ENCODE results near the gene CDKN2B-AS1. TPM values are rescaled to one million over a fixed set of nuclear protein-coding genes. Genes with fewer than 3 reads are reported as not detected.
A peak's percentile ranks its signal among the peaks of the same experiment; 100 is the strongest.

The CDKN2B-AS1 gene
- total RNA-seq, 1 donor from 2014 or later, result 3.5 TPM

- Mint-ChIP-seq H3K4me1 (ENCODE audit: low read depth) (peaks cover 29% of the 10 kb centered on the region), H3K27ac (ENCODE audit: unreplicated experiment) (no peak overlapping the region), H3K4me3 (ENCODE audit: unreplicated experiment) (no peak overlapping the region), H3K27me3 (ENCODE audit: low read depth) (peaks cover 22% of the 10 kb centered on the region), H3K36me3 (ENCODE audit: low read depth) (peaks cover 12% of the 10 kb centered on the region), H3K9me3 (ENCODE audit: low read depth) (no peaks in the 10 kb centered on the region)
- TF ChIP-seq CTCF (IDR thresholded peaks at IDR 0.05), result no peak
- DNase-seq (ENCODE audit: low spot score), result no peak
Observed at GRCh38 chr9:21991072-21991959, 3.3 kb upstream of the CDKN2B-AS1 start.

GRCh38 chr9:21993007-21993406 is 1.6 kb upstream of the CDKN2B-AS1 start:
- no peak for DNase-seq (ENCODE audit: low spot score)
- peaks cover 22% of the 10 kb centered on the region for H3K27me3 Mint-ChIP-seq (ENCODE audit: low read depth)
- peaks cover 12% of the 10 kb centered on the region for H3K36me3 Mint-ChIP-seq (ENCODE audit: low read depth)
- peak overlapping the region; percentile 97 for H3K4me3 Mint-ChIP-seq (ENCODE audit: unreplicated experiment)
- H3K9me3 Mint-ChIP-seq (ENCODE audit: low read depth), result no peaks in the 10 kb centered on the region
- peaks cover 29% of the 10 kb centered on the region for H3K4me1 Mint-ChIP-seq (ENCODE audit: low read depth)
- TF ChIP-seq CTCF (IDR thresholded peaks at IDR 0.05), result no peak
- H3K27ac Mint-ChIP-seq (ENCODE audit: unreplicated experiment), result peak overlapping the region; percentile 83

DNA sequence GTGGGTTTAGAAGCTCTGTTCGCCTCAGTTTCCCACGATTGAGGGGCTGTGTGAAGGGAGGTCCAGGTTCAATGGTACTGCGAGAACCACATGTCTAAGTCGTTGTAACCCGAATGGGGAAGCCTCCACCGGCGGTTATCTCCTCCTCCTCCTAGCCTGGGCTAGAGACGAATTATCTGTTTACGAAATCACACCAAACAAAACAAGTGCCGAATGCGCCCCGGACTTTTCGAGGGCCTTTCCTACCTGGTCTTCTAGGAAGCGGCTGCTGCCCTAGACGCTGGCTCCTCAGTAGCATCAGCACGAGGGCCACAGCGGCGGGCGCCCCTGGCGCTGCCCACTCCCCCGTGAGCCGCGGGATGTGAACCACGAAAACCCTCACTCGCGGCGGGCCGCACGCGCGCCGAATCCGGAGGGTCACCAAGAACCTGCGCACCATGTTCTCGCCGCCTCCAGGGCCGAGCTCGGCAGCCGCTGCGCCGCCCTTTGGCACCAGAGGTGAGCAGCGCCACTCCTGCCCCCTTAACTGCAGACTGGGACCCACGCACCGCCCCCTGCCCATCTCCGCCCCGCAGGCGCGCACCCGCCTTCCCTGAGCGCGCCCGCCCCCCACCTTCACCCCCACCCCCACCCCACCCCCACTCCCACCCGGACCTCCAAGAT is 567 bp upstream of the CDKN2B-AS1 start, which contains the start of gene CDKN2A:
CDKN2A (minus strand) TSS at position 500 of the 663 bp plus-strand sequence.
- Mint-ChIP-seq H3K4me1 (ENCODE audit: low read depth) (peaks cover 29% of the 10 kb centered on the region), H3K4me3 (ENCODE audit: unreplicated experiment) (peak within 1 kb of the TSS; percentile 97), H3K27me3 (ENCODE audit: low read depth) (peaks cover 15% of the 10 kb centered on the region), H3K36me3 (ENCODE audit: low read depth) (peaks cover 11% of the 10 kb centered on the region), H3K27ac (ENCODE audit: unreplicated experiment) (peak within 1 kb of the TSS; percentile 98), H3K9me3 (ENCODE audit: low read depth) (no peaks in the 10 kb centered on the region)
- peak; percentile 33 for TF ChIP-seq CTCF (IDR thresholded peaks at IDR 0.05)
- no peak for DNase-seq (ENCODE audit: low spot score)

GRCh38 chr9:21995006-21995665 is 545 bp downstream of the CDKN2B-AS1 start:
- peak overlapping the region; percentile 98 for H3K27ac Mint-ChIP-seq (ENCODE audit: unreplicated experiment)
- no peaks in the 10 kb centered on the region for H3K9me3 Mint-ChIP-seq (ENCODE audit: low read depth)
- TF ChIP-seq CTCF (IDR thresholded peaks at IDR 0.05), result peak; percentile 6
- H3K4me3 Mint-ChIP-seq (ENCODE audit: unreplicated experiment), result peak overlapping the region; percentile 97
- peaks cover 26% of the 10 kb centered on the region for H3K4me1 Mint-ChIP-seq (ENCODE audit: low read depth)
- H3K36me3 Mint-ChIP-seq (ENCODE audit: low read depth), result peaks cover 2% of the 10 kb centered on the region
- DNase-seq (ENCODE audit: low spot score), result peak; percentile 93
- H3K27me3 Mint-ChIP-seq (ENCODE audit: low read depth), result peaks cover 4% of the 10 kb centered on the region

Data from chondrocyte (in vitro differentiated cells).